GM12875 (cell line): ENCODE data around the gene PFKFB1.

Experiments used
- H3K4me3 ChIP-seq: one replicate; pipeline ENCODE4 v1.5.1; 2011; ENCODE audit warnings: low read depth, low read length, control low read depth
- TF ChIP-seq, protein P1 (sequence below): IDR thresholded peaks from 2 replicates; pipeline ENCODE4 v1.5.1; 2011; ENCODE audit warnings: low read depth, mild to moderate bottlenecking, control low read depth, inconsistent platforms, low read length, moderate library complexity, borderline replicate concordance; ENCODE audit not compliant: insufficient read depth

The PFKFB1 gene

DNA sequence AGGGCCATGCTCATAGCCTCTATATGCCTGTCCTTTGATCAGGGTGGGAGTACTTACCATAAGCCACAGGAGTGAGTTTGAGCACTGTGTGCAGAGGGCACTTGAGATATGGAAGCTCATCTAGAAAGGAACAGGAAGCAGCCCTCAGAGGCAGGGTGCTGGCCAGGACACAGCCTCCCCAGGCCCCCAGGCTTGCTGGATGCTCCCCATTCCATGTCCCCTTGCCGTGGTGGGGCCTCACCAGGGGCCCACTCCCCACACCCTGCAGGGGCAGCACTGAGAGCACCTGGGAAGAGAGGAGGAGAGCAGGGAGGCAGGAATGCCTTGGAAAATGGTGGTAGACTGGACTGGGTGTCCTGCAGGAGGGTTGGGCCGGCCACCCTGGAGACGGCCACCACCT lies 59.1 kb downstream of the PFKFB1 start:
- TF ChIP-seq, protein P1, sequence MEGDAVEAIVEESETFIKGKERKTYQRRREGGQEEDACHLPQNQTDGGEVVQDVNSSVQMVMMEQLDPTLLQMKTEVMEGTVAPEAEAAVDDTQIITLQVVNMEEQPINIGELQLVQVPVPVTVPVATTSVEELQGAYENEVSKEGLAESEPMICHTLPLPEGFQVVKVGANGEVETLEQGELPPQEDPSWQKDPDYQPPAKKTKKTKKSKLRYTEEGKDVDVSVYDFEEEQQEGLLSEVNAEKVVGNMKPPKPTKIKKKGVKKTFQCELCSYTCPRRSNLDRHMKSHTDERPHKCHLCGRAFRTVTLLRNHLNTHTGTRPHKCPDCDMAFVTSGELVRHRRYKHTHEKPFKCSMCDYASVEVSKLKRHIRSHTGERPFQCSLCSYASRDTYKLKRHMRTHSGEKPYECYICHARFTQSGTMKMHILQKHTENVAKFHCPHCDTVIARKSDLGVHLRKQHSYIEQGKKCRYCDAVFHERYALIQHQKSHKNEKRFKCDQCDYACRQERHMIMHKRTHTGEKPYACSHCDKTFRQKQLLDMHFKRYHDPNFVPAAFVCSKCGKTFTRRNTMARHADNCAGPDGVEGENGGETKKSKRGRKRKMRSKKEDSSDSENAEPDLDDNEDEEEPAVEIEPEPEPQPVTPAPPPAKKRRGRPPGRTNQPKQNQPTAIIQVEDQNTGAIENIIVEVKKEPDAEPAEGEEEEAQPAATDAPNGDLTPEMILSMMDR, result no peak
- H3K4me3 ChIP-seq, result no peak overlapping the region

DNA sequence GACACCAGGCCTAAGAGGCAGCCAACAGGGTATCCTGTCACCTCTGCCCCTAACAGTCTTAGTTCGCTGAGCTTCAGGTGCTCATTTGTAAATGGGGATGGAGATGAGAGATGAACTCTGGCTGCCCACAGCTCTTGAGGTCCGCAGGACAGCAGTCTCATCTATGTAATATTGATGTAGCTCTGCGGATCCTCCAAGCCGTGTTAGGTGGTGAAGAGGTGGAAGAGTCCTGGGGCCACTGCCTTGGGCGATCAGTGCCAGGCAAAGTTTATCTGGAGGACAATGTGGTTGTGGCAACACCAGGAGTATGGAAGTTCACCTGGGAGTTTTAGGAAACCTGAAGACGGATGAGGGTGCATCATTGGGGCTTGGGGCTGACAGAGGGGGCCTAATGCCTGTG lies 59.9 kb downstream of the PFKFB1 start:
- TF ChIP-seq, protein P1, result no peak

DNA sequence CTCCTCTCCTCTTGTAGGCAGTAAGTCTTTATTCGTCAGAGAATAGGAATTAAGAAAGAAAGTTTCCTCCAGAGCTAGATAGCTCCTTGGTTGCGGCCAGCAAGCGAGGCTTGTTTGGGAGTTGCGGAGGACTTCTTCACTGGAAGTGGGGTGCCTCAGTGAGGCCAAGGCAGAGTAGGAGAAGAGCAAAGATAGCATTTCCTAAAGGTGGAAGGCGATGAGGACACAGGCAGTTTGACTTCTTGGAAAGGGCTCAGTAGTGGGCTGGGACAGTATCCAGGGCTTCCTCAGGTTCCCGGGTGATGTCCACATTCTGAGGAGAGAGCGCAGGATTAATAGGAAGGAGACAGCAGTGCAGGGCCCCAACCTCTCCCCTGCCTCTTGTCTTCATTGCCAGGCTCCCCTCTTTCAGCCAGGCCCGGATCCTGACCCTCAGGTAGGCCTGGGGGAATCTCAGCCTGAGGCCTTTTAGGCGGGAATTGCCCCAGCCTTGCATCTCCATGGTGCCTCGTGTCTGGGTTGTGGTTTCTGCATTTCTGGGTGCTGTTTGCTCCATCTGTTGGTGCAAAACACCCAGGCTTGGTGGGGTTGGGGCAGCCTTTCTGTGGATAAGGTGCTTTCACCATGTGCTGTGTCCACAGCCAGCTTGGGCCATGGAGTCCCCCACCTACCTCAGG lies 60.7 kb downstream of the PFKFB1 start:
- TF ChIP-seq, protein P1, result no peak
- no peak overlapping the region for H3K4me3 ChIP-seq

More for the DNA sequence above, 59.9 kb downstream of the PFKFB1 start:
- H3K4me3 ChIP-seq, result no peak overlapping the region

DNA sequence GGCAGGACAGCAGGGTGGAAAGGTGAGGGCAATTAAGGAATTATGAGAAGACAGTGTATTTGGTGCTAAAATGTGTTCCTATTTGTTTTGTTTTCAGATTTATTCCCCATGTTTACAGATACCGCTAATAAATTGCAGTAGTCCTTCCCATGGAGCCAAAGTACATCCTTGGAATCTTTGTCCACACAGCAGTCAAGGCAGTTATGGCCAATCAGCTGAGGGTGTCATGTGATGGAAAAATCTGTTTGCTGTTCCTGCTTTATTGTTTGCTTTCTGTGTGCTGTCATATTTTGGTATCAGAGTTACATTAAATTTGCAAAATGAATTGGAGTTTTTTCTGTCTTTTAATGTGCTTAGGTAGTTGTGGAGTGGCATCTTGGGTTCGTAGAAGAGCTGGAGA lies 62.9 kb downstream of the PFKFB1 start:
- TF ChIP-seq, protein P1, result no peak
- no peak overlapping the region for H3K4me3 ChIP-seq

DNA sequence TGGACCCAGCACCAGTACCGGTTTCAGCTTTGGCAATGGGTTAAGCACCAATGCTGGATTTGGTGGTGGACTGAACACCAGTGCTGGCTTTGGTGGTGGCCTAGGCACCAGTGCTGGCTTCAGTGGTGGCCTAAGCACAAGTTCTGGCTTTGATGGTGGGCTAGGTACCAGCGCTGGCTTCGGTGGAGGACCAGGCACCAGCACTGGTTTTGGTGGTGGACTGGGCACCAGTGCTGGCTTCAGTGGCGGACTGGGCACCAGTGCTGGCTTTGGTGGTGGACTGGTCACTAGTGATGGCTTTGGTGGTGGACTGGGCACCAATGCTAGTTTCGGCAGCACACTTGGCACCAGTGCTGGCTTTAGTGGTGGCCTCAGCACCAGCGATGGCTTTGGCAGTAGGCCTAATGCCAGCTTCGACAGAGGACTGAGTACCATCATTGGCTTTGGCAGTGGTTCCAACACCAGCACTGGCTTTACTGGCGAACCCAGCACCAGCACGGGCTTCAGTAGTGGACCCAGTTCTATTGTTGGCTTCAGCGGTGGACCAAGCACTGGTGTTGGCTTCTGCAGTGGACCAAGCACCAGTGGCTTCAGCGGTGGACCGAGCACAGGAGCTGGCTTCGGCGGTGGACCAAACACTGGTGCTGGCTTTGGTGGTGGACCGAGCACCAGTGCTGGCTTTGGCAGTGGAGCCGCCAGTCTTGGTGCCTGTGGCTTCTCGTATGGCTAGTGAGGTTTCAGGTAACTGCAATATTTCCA lies 63.5 kb downstream of the PFKFB1 start:
- H3K4me3 ChIP-seq, result no peak overlapping the region
- TF ChIP-seq, protein P1, result no peak

DNA sequence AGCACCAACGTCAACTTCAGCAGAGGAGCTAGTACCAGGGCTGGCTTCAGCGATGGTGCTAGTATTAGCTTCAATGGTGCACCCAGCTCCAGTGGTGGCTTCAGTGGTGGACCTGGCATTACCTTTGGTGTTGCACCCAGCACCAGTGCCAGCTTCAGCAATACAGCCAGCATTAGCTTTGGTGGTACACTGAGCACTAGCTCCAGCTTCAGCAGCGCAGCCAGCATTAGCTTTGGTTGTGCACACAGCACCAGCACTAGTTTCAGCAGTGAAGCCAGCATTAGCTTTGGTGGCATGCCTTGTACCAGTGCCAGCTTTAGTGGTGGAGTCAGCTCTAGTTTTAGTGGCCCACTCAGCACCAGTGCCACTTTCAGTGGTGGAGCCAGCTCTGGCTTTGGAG lies 65.1 kb downstream of the PFKFB1 start:
- no peak overlapping the region for H3K4me3 ChIP-seq
- TF ChIP-seq, protein P1, result no peak

DNA sequence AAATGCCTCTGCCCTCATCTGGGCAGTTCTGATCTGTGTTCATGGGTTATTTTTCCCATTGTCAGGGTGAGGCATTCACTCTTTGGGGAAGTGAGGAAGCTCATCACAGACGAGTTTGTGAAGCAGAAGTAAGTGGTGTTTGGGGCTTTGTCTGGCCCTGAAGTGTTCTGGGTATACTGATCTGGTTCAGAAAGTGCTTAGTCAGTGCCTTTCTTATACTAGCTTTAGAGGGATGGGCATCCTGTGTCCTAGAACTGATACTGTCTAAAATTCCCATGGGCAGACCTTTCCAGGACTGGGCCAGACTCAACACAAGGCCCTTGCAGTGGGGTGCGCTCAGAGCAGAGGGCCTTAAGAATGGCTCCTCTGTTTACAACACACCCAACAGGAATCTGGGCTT lies 67.0 kb downstream of the PFKFB1 start:
- no peak overlapping the region for H3K4me3 ChIP-seq
- TF ChIP-seq, protein P1, result no peak
